Ovary (tissue), 3 donors: ENCODE results near the gene DDI2.

Source experiments
- POLR2A ChIP-seq: fragments of 450-650 bp; IDR thresholded peaks from one replicate; pipeline ENCODE4 v1.6.1; 2017; ENCODE audit warnings: antibody characterized with exemption, mild to moderate bottlenecking, moderate library complexity
- TF ChIP-seq, protein P1 (sequence below), 3 donors: fragments of 450-650 bp in 2 of 3; fragments of 200-600 bp in 1 of 3; IDR thresholded peaks; one replicate each; pipeline versions ENCODE4 v1.5.1 to v1.8.0; 2016 to 2022; ENCODE audit warnings: antibody characterized with exemption in 3 of 3, mild to moderate bottlenecking in 1 of 3
- donor health status: DM: no; HTN: no; CAD: no.

DNA sequence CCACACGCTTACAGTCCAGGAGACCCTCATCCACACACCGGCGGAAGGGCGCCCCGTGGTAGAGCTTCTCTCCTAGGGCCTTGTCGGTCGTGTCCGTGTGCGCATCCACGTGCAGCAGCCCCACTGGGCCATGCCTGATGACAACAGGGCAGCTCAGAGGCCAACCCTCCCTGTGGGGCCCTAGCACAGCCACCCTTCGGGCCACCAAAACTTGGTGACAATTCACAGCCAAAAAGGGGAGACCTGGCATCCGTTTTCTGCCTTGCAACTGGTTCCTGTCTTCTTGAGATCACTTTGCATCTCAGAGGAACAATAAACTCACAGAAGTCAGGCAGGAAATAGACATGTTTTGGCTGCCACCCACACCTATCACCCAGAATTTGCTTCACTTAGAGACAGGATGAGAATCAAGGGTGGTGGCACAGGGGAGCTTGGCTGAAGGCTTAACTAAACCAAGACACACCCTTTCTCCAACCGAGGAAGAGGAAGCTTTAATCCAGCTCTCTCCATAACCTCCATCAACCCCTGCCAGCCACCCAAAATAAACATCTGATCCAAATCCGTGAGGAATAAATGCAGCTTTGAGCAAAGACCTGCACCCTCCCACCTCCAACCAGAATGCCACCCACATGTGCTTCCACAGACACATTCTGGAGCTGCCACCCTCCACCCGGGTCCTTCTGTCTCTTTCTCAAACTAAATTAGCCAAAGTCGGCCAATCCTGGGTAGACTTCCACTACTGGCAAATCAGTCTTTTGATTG is 38.2 kb upstream of the DDI2 start:
- TF ChIP-seq, protein P1, sequence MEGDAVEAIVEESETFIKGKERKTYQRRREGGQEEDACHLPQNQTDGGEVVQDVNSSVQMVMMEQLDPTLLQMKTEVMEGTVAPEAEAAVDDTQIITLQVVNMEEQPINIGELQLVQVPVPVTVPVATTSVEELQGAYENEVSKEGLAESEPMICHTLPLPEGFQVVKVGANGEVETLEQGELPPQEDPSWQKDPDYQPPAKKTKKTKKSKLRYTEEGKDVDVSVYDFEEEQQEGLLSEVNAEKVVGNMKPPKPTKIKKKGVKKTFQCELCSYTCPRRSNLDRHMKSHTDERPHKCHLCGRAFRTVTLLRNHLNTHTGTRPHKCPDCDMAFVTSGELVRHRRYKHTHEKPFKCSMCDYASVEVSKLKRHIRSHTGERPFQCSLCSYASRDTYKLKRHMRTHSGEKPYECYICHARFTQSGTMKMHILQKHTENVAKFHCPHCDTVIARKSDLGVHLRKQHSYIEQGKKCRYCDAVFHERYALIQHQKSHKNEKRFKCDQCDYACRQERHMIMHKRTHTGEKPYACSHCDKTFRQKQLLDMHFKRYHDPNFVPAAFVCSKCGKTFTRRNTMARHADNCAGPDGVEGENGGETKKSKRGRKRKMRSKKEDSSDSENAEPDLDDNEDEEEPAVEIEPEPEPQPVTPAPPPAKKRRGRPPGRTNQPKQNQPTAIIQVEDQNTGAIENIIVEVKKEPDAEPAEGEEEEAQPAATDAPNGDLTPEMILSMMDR (IDR thresholded peaks at IDR 0.05): no peak
- no peak for TF ChIP-seq POLR2A
